ENCODE results near the gene TENT4B.

DNA sequence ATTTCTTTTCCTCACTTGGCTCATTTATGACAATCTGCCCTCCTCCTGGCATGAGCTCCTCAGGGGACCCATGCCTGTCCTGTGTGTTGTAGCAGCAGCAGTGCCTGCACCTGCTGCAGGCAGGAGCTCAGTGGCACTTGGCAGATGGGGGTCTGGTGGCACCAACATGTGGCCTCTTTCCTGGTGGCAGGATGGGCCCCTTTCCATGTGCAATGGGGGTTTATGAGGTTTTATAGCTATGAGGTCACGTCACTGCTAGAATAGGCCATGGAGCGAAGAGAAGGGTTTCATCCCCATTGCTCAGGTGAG lies 120.2 kb downstream of the TENT4B start:
- TF ChIP-seq CTCF (IDR thresholded peaks at IDR 0.05) (no peak), POLR2A (IDR thresholded peaks at IDR 0.05) (no peak)
